Measurements from ENCODE around the gene CASZ1. TPM values are rescaled to one million over a fixed set of nuclear protein-coding genes. Genes with fewer than 3 reads are reported as not detected.

The CASZ1 gene
- total RNA-seq, 1 experiment from 2014 or later: 15.2 TPM

DNA sequence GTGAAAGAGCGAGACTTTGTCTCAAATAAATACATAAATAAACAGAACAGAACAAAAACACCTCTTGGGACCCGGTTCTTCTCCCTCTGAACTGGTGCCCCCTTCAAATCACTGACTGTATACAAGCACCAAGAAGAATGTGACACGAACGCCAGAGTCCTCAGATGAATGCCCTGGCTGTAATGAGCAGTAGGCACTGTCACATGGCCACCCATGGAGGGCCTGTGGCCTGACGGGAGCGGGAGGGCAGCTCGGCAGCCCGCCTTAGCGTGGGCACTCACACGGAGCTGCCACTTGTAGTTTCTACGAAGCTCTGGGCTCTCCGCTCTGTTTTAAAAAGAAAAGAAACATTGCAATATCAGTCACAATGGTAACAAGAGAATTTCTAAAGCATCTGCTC is 175.7 kb downstream of the CASZ1 start:
- Histone ChIP-seq H4K20me1 (ENCODE audit: insufficient read depth) (no peaks in the 10 kb centered on the region), H2AFZ (no peak overlapping the region), H3K9me2 (ENCODE audit: insufficient read depth) (no peaks in the 10 kb centered on the region), H3F3A (ENCODE audit: insufficient read depth, low read depth) (no peaks in the 10 kb centered on the region), H3K27me3 (ENCODE audit: insufficient read depth, low read depth) (no peaks in the 10 kb centered on the region), H3K9me3 (ENCODE audit: insufficient read depth, low read depth) (no peaks in the 10 kb centered on the region), H3K36me3 (ENCODE audit: low read depth) (no peaks in the 10 kb centered on the region), H3K27ac (no peak overlapping the region), H3K4me3 (no peak overlapping the region), H3K4me1 (replicated peaks; ENCODE audit: insufficient read depth) (no peaks in the 10 kb centered on the region), H3K79me2 (ENCODE audit: low read depth) (no peaks in the 10 kb centered on the region), H3K4me2 (no peak overlapping the region)
- ChIA-PET CTCF (no interaction called here), POLR2A (ENCODE audit: unreplicated experiment) (no interaction called here)
- intact Hi-C loops (cut with micrococcal nuclease; ENCODE audit: unreplicated experiment): no loop called here
- DNase-seq: no peak
- BruUV-seq (replicated peaks): no TSS peak
- TF ChIP-seq CTCF (conservative IDR thresholded peaks at IDR 0.05) (no peak), EZH2 (IDR thresholded peaks at IDR 0.05; ENCODE audit: low read depth) (no peak)

- CTCF ChIA-PET: no interaction called here
- no peaks in the 10 kb centered on the region for H4K20me1 ChIP-seq (ENCODE audit: insufficient read depth)
- H3K4me1 ChIP-seq (replicated peaks; ENCODE audit: insufficient read depth): no peaks in the 10 kb centered on the region
- H3F3A ChIP-seq (ENCODE audit: insufficient read depth, low read depth): no peaks in the 10 kb centered on the region
- intact Hi-C loops (cut with micrococcal nuclease; ENCODE audit: unreplicated experiment): no loop called here
- no peak overlapping the region for H3K4me3 ChIP-seq
- H3K4me2 ChIP-seq: no peak overlapping the region
- no peak for DNase-seq
- no TSS peak for BruUV-seq (replicated peaks)
- POLR2A ChIA-PET (ENCODE audit: unreplicated experiment): no interaction called here
- no peaks in the 10 kb centered on the region for H3K9me3 ChIP-seq (ENCODE audit: insufficient read depth, low read depth)
- H2AFZ ChIP-seq: no peak overlapping the region
- H3K9me2 ChIP-seq (ENCODE audit: insufficient read depth): no peaks in the 10 kb centered on the region
- H3K79me2 ChIP-seq (ENCODE audit: low read depth): no peaks in the 10 kb centered on the region
- TF ChIP-seq CTCF (conservative IDR thresholded peaks at IDR 0.05) (no peak), EZH2 (IDR thresholded peaks at IDR 0.05; ENCODE audit: low read depth) (no peak)
- no peaks in the 10 kb centered on the region for H3K36me3 ChIP-seq (ENCODE audit: low read depth)
- no peaks in the 10 kb centered on the region for H3K27me3 ChIP-seq (ENCODE audit: insufficient read depth, low read depth)
- H3K27ac ChIP-seq: no peak overlapping the region
These were observed 178.2 kb downstream of the CASZ1 start for GRCh38 chr1:10617931-10618885.

GRCh38 chr1:10617318-10617717 is 179.1 kb downstream of the CASZ1 start:
- no peaks in the 10 kb centered on the region for H3K36me3 ChIP-seq (ENCODE audit: low read depth)
- H3K27ac ChIP-seq: no peak overlapping the region
- no peak overlapping the region for H3K4me3 ChIP-seq
- TF ChIP-seq EZH2 (IDR thresholded peaks at IDR 0.05; ENCODE audit: low read depth): no peak
- no peak for TF ChIP-seq CTCF (conservative IDR thresholded peaks at IDR 0.05)
- H3F3A ChIP-seq (ENCODE audit: insufficient read depth, low read depth): no peaks in the 10 kb centered on the region
- ChIA-PET POLR2A (ENCODE audit: unreplicated experiment) (no interaction called here), CTCF (no interaction called here)
- intact Hi-C loops (cut with micrococcal nuclease; ENCODE audit: unreplicated experiment): no loop called here
- H4K20me1 ChIP-seq (ENCODE audit: insufficient read depth): no peaks in the 10 kb centered on the region
- H3K9me2 ChIP-seq (ENCODE audit: insufficient read depth): no peaks in the 10 kb centered on the region
- H2AFZ ChIP-seq: no peak overlapping the region
- no peaks in the 10 kb centered on the region for H3K4me1 ChIP-seq (replicated peaks; ENCODE audit: insufficient read depth)
- no peak for DNase-seq
- H3K4me2 ChIP-seq: no peak overlapping the region
- no peaks in the 10 kb centered on the region for H3K27me3 ChIP-seq (ENCODE audit: insufficient read depth, low read depth)
- H3K9me3 ChIP-seq (ENCODE audit: insufficient read depth, low read depth): no peaks in the 10 kb centered on the region
- H3K79me2 ChIP-seq (ENCODE audit: low read depth): no peaks in the 10 kb centered on the region
- no TSS peak for BruUV-seq (replicated peaks)

Measured in PC-9 (cell line).